ENCODE measurements around the gene CDK18. TPM values are rescaled to one million over a fixed set of nuclear protein-coding genes. Genes with fewer than 3 reads are reported as not detected.

CDK18 gene
- total and polyA plus RNA-seq, 9 of the 15 experiments (the other 6 are each of a cell fraction or from before 2014, with no cell fraction given), result 0.05 to 0.69 (median 0.17) TPM; not detected in 2

- no peak overlapping the region for H3K4me3 ChIP-seq
- ATAC-seq (no peak), FAIRE-seq (no peak), DNase-seq (ENCODE audit: extremely low read depth in 1 of 4, low spot score in 3 of 4) (no peak)
- WGBS (ENCODE audit: insufficient coverage, low coverage, missing lambda C conversion rate), result 3% methylated on average over 18 of the region's 18 CpGs
- no TSS peak for BruUV-seq (replicated peaks)
- H3K9me1 ChIP-seq (ENCODE audit: control insufficient read depth, insufficient read depth, low read length), result no peaks in the 10 kb centered on the region
- in situ Hi-C loops (cut with MboI), result loop anchor here (5.0 to 10.0 kb wide), 2 partner anchors 132 to 541 kb away; no protein-coding TSS in a partner anchor
- H2AFZ ChIP-seq (ENCODE audit: low read depth, low read length), result no peak overlapping the region
- intact Hi-C loops (cut with micrococcal nuclease), result no loop called here
- H3K36me3 ChIP-seq (ENCODE audit: control insufficient read depth, insufficient read depth, low read length), result no peaks in the 10 kb centered on the region
- peaks cover 26 to 88% of the 10 kb centered on the region in 2 experiments for H3K27me3 ChIP-seq (ENCODE audit: control insufficient read depth in 2 of 2, insufficient read depth in 2 of 2, low read length in 2 of 2)
- TF ChIP-seq YBX1 (IDR thresholded peaks at IDR 0.05), result no peak
- no peak for TF ChIP-seq PRPF4 (IDR thresholded peaks at IDR 0.05; ENCODE audit: insufficient read depth, low read depth, low read length, poor library complexity, severe bottlenecking)
- H3K9ac ChIP-seq (ENCODE audit: insufficient read depth in 1 of 2, low read depth in 2 of 2, low read length in 2 of 2), result no peak overlapping the region
- H3K4me1 ChIP-seq (replicated peaks in 1 of 2; ENCODE audit: control insufficient read depth in 2 of 2, insufficient read depth in 2 of 2, low read length in 2 of 2), result peaks cover 0 to 33% of the 10 kb centered on the region in 2 experiments; a peak in 3 of 5 replicates
- H3K9me3 ChIP-seq (replicated peaks; ENCODE audit: control insufficient read depth, insufficient read depth, low read depth, low read length), result no peaks in the 10 kb centered on the region
- POLR2A ChIA-PET, result interaction anchor here (0.5 to 1.6 kb wide), 4 partner anchors 107 to 191 kb away, joined by 3 to 5 read pairs (median 5); no protein-coding TSS in a partner anchor
- H3K27ac ChIP-seq (ENCODE audit: extremely low read depth, low read depth, low read length), result no peak overlapping the region
- H4K20me1 ChIP-seq (replicated peaks; ENCODE audit: control insufficient read depth, insufficient read depth, low read length), result peaks cover 14% of the 10 kb centered on the region; the same call in 1 of the 2 replicates
- H3K79me2 ChIP-seq (ENCODE audit: control insufficient read depth, insufficient read depth, low read length), result no peaks in the 10 kb centered on the region
- CTCF ChIA-PET (ENCODE audit: low intra/inter-chr PET ratio), result interaction anchor here (2.1 to 7.3 kb wide), 6 partner anchors 37 to 253 kb away, joined by 10 to 73 read pairs (median 19); no protein-coding TSS in a partner anchor
- H3K4me2 ChIP-seq (ENCODE audit: insufficient read depth, low read length), result no peak overlapping the region
These were observed 21.2 kb downstream of the CDK18 start for GRCh38 chr1:205525495-205526285.

- DNase-seq (ENCODE audit: extremely low read depth in 1 of 4, low spot score in 3 of 4) (no peak), FAIRE-seq (no peak), ATAC-seq (no peak)
- Histone ChIP-seq H3K36me3 (ENCODE audit: control insufficient read depth, insufficient read depth, low read length) (no peaks in the 10 kb centered on the region), H3K9ac (ENCODE audit: insufficient read depth in 1 of 2, low read depth in 2 of 2, low read length in 2 of 2) (no peak overlapping the region), H3K4me1 (replicated peaks in 1 of 2; ENCODE audit: control insufficient read depth in 2 of 2, insufficient read depth in 2 of 2, low read length in 2 of 2) (peaks cover 0 to 33% of the 10 kb centered on the region in 2 experiments; a peak in 3 of 5 replicates), H3K79me2 (ENCODE audit: control insufficient read depth, insufficient read depth, low read length) (no peaks in the 10 kb centered on the region), H3K4me2 (ENCODE audit: insufficient read depth, low read length) (no peak overlapping the region), H2AFZ (ENCODE audit: low read depth, low read length) (no peak overlapping the region), H3K27ac (ENCODE audit: extremely low read depth, low read depth, low read length) (no peak overlapping the region), H4K20me1 (replicated peaks; ENCODE audit: control insufficient read depth, insufficient read depth, low read length) (peaks cover 17% of the 10 kb centered on the region; the same call in 1 of the 2 replicates), H3K4me3 (no peak overlapping the region), H3K9me1 (ENCODE audit: control insufficient read depth, insufficient read depth, low read length) (no peaks in the 10 kb centered on the region), H3K27me3 (ENCODE audit: control insufficient read depth in 2 of 2, insufficient read depth in 2 of 2, low read length in 2 of 2) (peaks cover 33 to 88% of the 10 kb centered on the region in 2 experiments), H3K9me3 (replicated peaks; ENCODE audit: control insufficient read depth, insufficient read depth, low read depth, low read length) (no peaks in the 10 kb centered on the region)
- WGBS (ENCODE audit: insufficient coverage, low coverage, missing lambda C conversion rate), result 4% methylated on average over 11 of the region's 11 CpGs
- in situ Hi-C loops (cut with MboI) (loop anchor here (5.0 to 10.0 kb wide), 2 partner anchors 131 to 542 kb away; no protein-coding TSS in a partner anchor), intact Hi-C loops (cut with micrococcal nuclease) (no loop called here)
- ChIA-PET CTCF (ENCODE audit: low intra/inter-chr PET ratio) (interaction anchor here (6.2 to 7.3 kb wide), 2 partner anchors 38 to 131 kb away, joined by 62 to 73 read pairs; no protein-coding TSS in a partner anchor), POLR2A (interaction anchor here (0.6 kb wide), 1 partner anchor 291 kb away, joined by 3 read pairs; no protein-coding TSS in a partner anchor)
- no TSS peak for BruUV-seq (replicated peaks)
- TF ChIP-seq RBM22 (IDR thresholded peaks at IDR 0.05; ENCODE audit: low read depth, low read length, poor library complexity, severe bottlenecking) (no peak), ZNF184 (CRISPR knock-in tag; IDR thresholded peaks at IDR 0.05) (no peak), NFRKB (IDR thresholded peaks at IDR 0.05; ENCODE audit: low read depth) (no peak), SRSF9 (IDR thresholded peaks at IDR 0.05; ENCODE audit: borderline replicate concordance, low read depth, low read length) (no peak)
These were observed 22.0 kb downstream of the CDK18 start for GRCh38 chr1:205526431-205526830.
